HepG2 (cell line): ENCODE results near the gene PDE4D. TPM values are rescaled to one million over a fixed set of nuclear protein-coding genes. Genes with fewer than 3 reads are reported as not detected.

ENCODE experiments used
- ATAC-seq: fragments of 200-7000 bp; cut with Tn5 transposase; 3 replicates; pipeline ENCODE4 v1.9.1; 2020; ENCODE audit warnings: mild to moderate bottlenecking, moderate library complexity
- BruUV-seq: library from RNA; stranded (reverse); fragments of 400-500 nt; replicated peaks from 2 replicates; lab custom pipeline; 2021; lab: Mats Ljungman, UMichigan
- CTCF ChIA-PET: fragments of 300-600 bp; formaldehyde crosslinking; extraction: SDS; loops from one replicate; lab custom pipeline; 2021; ENCODE audit warnings: low total read pairs, inconsistent platforms, low intra/inter-chr PET ratio; lab: Yijun Ruan, JAX
- POLR2A ChIA-PET: fragments of 350-600 bp; sonication (Branson Sonifier 250); formaldehyde crosslinking; loops from one replicate; lab custom pipeline; 2020; ENCODE audit warnings: antibody characterized with exemption, inconsistent platforms; lab: Yijun Ruan, JAX
- DNase-seq: peaks from one replicate; pipeline ENCODE4 v3.0.0-alpha.2; 2015; ENCODE audit warnings: low spot score
- FAIRE-seq: peaks from 3 replicates; lab custom pipeline; 2011; peaks lifted over from hg19 to GRCh38; lab: Jason Lieb, UNC
- H2AFZ ChIP-seq: one replicate; pipeline ENCODE4 v1.6.1; 2011; ENCODE audit warnings: low read length, inconsistent platforms
- H3K27ac ChIP-seq: fragments of 300-600 bp; 3 replicates; pipeline ENCODE4 v1.8.0; 2011; ENCODE audit warnings: mixed run types, mild to moderate bottlenecking, mixed read lengths, low read length, inconsistent platforms; ENCODE audit not compliant: insufficient read depth; ENCODE audit errors: extremely low read length
- H3K27me3 ChIP-seq, 2 experiments: fragments of 200-600 bp in 1 of 2; 2 replicates in 1 of 2; 3 replicates in 1 of 2; pipeline versions ENCODE4 v1.6.0 to v1.8.0; 2011; ENCODE audit warnings: low read length in 2 of 2, mild to moderate bottlenecking in 2 of 2, moderate library complexity in 2 of 2, inconsistent platforms in 1 of 2; ENCODE audit not compliant: insufficient read depth in 2 of 2, control insufficient read depth in 1 of 2
- H3K36me3 ChIP-seq, 2 experiments: fragments of 200-600 bp in 1 of 2; replicated peaks in 1 of 2; 2 replicates in 1 of 2; 3 replicates in 1 of 2; pipeline versions ENCODE4 v1.5.1 to v1.8.0; 2011; ENCODE audit warnings: low read length in 2 of 2, inconsistent platforms in 1 of 2; ENCODE audit not compliant: insufficient read depth in 2 of 2, control insufficient read depth in 1 of 2
- H3K4me1 ChIP-seq: 2 replicates; pipeline ENCODE4 v1.5.1; 2012; ENCODE audit warnings: low read length, inconsistent platforms; ENCODE audit not compliant: insufficient read depth
- H3K4me2 ChIP-seq: 2 replicates; pipeline ENCODE4 v1.6.0; 2011; ENCODE audit warnings: low read depth, low read length, inconsistent platforms
- H3K4me3 ChIP-seq, 3 experiments: fragments of 200-600 bp in 1 of 3; sonication (generic), shearing (Covaris generic) in 1 of 3; replicated peaks in 1 of 3; 2 replicates each; pipeline ENCODE4 v1.5.1; 2011 to 2016; ENCODE audit warnings: low read length in 3 of 3, inconsistent platforms in 2 of 3, low read depth in 2 of 3, mild to moderate bottlenecking in 2 of 3, control low read depth in 1 of 3, mixed read lengths in 1 of 3; ENCODE audit not compliant: insufficient read depth in 1 of 3
- H3K79me2 ChIP-seq: one replicate; pipeline ENCODE4 v1.6.1; 2011; ENCODE audit warnings: low read length, inconsistent platforms; ENCODE audit not compliant: insufficient read depth
- H3K9ac ChIP-seq: 2 replicates; pipeline ENCODE4 v1.6.0; 2011; ENCODE audit warnings: mild to moderate bottlenecking, low read depth, low read length, inconsistent platforms; ENCODE audit not compliant: insufficient read depth
- H3K9me3 ChIP-seq: 2 replicates; pipeline ENCODE4 v1.5.1; 2012; ENCODE audit warnings: mild to moderate bottlenecking, low read length
- H4K20me1 ChIP-seq: 2 replicates; pipeline ENCODE4 v1.6.0; 2011; ENCODE audit warnings: inconsistent platforms, mild to moderate bottlenecking, low read length, moderate library complexity; ENCODE audit not compliant: insufficient read depth
- ATRX ChIP-seq: sonication (generic); formaldehyde crosslinking; IDR thresholded peaks from 2 replicates; pipeline ENCODE4 v1.4.0; 2020; ENCODE audit warnings: missing genetic modification reagents, borderline replicate concordance
- GTF3A ChIP-seq: sonication (generic); formaldehyde crosslinking; conservative IDR thresholded peaks from 2 replicates; pipeline ENCODE4 v1.4.0; 2020; ENCODE audit warnings: mild to moderate bottlenecking, missing genetic modification reagents
- SNAI1 ChIP-seq: sonication (generic); formaldehyde crosslinking; IDR thresholded peaks from 2 replicates; pipeline ENCODE4 v1.5.0; 2020; ENCODE audit warnings: mild to moderate bottlenecking, missing genetic modification reagents, borderline replicate concordance
- ZBTB1 ChIP-seq: sonication (generic); formaldehyde crosslinking; IDR thresholded peaks from 2 replicates; pipeline ENCODE4 v1.4.0; 2020; ENCODE audit warnings: missing genetic modification reagents, borderline replicate concordance
- ZBTB14 ChIP-seq: sonication (generic); formaldehyde crosslinking; IDR thresholded peaks from 2 replicates; pipeline ENCODE4 v1.4.0; 2020; ENCODE audit warnings: missing genetic modification reagents
- ZNF136 ChIP-seq: sonication (generic); formaldehyde crosslinking; IDR thresholded peaks from 2 replicates; pipeline ENCODE4 v1.8.1; 2022; ENCODE audit warnings: low read depth, mild to moderate bottlenecking, moderate library complexity, missing genetic modification reagents
- WGBS: methylation state at CpG from one replicate; pipeline ENCODE4 v1.1.6; 2017; ENCODE audit warnings: low lambda C conversion rate; 5-methylcytosine and 5-hydroxymethylcytosine counted together
- in situ Hi-C: cut with HindIII; loops from 2 replicates; pipeline ENCODE4 v1.10.0; 2017; ENCODE audit warnings: low pct_unique_long_range_greater_than_20kb; ENCODE audit not compliant: extremely low pct_ligation_motif_present
- intact Hi-C: fragments of 100-400 bp; cut with micrococcal nuclease; formaldehyde crosslinking; loops from one replicate; pipeline ENCODE4 v1.10.0; 2022; ENCODE audit not compliant: unreplicated experiment
- polyA plus RNA-seq, 8 experiments: library from polyadenylated mRNA; depleted of rRNA in 3 of 8; stranded (reverse) in 7 of 8; unstranded in 1 of 8; fragments of >200 nt; fragmentation: Illumina TruSeq in 4 of 8; extraction: Trizol in 4 of 8; gene quantifications; 2 replicates each; pipeline versions ENCODE4 v1.2.1 to v1.2.3, GENCODE V29; 2011 to 2016; ENCODE audit warnings: low read depth in 4 of 8, missing spikeins in 1 of 8, mixed read lengths in 1 of 8; ENCODE audit not compliant: insufficient read depth in 1 of 8
- total RNA-seq, 5 experiments: library from RNA; depleted of rRNA; stranded (reverse); fragments of >200 nt; fragmentation: Illumina TruSeq; extraction: Trizol; gene quantifications; 2 replicates each; pipeline ENCODE4 v1.2.3, GENCODE V29; 2016; ENCODE audit warnings: low read depth in 1 of 5
- TF ChIP-seq, protein P1 (sequence below): sonication (generic); formaldehyde crosslinking; IDR thresholded peaks from 2 replicates; pipeline ENCODE4 v1.4.0; 2020; ENCODE audit warnings: missing genetic modification reagents

Gene PDE4D
- total and polyA plus RNA-seq, 2 of the 13 experiments (the other 11 are each of a cell fraction or from before 2014, with no cell fraction given), result 7.0 to 12.2 TPM

- Histone ChIP-seq H3K27me3 (no peaks in the 10 kb centered on the region), H3K9ac (no peak overlapping the region), H3K4me2 (no peak overlapping the region), H3K4me3 (no peak overlapping the region), H3K36me3 (no peaks in the 10 kb centered on the region), H4K20me1 (no peaks in the 10 kb centered on the region), H3K9me3 (no peaks in the 10 kb centered on the region), H3K27ac (no peak overlapping the region), H3K79me2 (no peaks in the 10 kb centered on the region)
- in situ Hi-C loops, result no loop called here
- intact Hi-C loops, result no loop called here
- CTCF ChIA-PET, result no interaction called here
- FAIRE-seq (no peak), DNase-seq (no peak), ATAC-seq (no peak)
- 73% methylated on average over 5 of the region's 5 CpGs for WGBS
- POLR2A ChIA-PET, result no interaction called here
- no TSS peak for BruUV-seq
- TF ChIP-seq SNAI1 (CRISPR knock-in tag) (no peak), GTF3A (CRISPR knock-in tag) (no peak), ATRX (CRISPR knock-in tag) (no peak), ZNF136 (no peak), ZBTB1 (CRISPR knock-in tag) (no peak)
- TF ChIP-seq, all 625 proteins: peak for 0
- H2AFZ ChIP-seq, result no peak overlapping the region
- no peaks in the 10 kb centered on the region for H3K4me1 ChIP-seq
These were observed 406.3 kb downstream of the PDE4D start for GRCh38 chr5:59487068-59487686.

- Histone ChIP-seq H3K9ac (no peak overlapping the region), H3K27ac (no peak overlapping the region), H3K36me3 (no peaks in the 10 kb centered on the region), H3K4me2 (no peak overlapping the region), H4K20me1 (no peaks in the 10 kb centered on the region), H3K4me3 (no peak overlapping the region), H3K9me3 (no peaks in the 10 kb centered on the region), H3K79me2 (no peaks in the 10 kb centered on the region), H3K27me3 (no peaks in the 10 kb centered on the region), H3K4me1 (no peaks in the 10 kb centered on the region), H2AFZ (no peak overlapping the region)
- intact Hi-C loops (no loop called here), in situ Hi-C loops (no loop called here)
- ATAC-seq, result no peak
- CTCF ChIA-PET, result no interaction called here
- no TSS peak for BruUV-seq
- POLR2A ChIA-PET, result no interaction called here
- no peak for DNase-seq
- no peak for FAIRE-seq
- WGBS, result 78% methylated on average over 2 of the region's 2 CpGs
- no peak for TF ChIP-seq ZBTB14 (CRISPR knock-in tag)
- TF ChIP-seq, protein P1, sequence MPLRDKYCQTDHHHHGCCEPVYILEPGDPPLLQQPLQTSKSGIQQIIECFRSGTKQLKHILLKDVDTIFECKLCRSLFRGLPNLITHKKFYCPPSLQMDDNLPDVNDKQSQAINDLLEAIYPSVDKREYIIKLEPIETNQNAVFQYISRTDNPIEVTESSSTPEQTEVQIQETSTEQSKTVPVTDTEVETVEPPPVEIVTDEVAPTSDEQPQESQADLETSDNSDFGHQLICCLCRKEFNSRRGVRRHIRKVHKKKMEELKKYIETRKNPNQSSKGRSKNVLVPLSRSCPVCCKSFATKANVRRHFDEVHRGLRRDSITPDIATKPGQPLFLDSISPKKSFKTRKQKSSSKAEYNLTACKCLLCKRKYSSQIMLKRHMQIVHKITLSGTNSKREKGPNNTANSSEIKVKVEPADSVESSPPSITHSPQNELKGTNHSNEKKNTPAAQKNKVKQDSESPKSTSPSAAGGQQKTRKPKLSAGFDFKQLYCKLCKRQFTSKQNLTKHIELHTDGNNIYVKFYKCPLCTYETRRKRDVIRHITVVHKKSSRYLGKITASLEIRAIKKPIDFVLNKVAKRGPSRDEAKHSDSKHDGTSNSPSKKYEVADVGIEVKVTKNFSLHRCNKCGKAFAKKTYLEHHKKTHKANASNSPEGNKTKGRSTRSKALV, result no peak
These were observed 407.0 kb downstream of the PDE4D start for GRCh38 chr5:59486508-59486907.
